ENCODE results near the gene VWA3A.

- TF ChIP-seq CTCF (conservative IDR thresholded peaks at IDR 0.05; ENCODE audit: low read depth in 2 of 2) = no peak
- TF ChIP-seq POLR2AphosphoS5 (IDR thresholded peaks at IDR 0.05; ENCODE audit: low read depth) = no peak
- TF ChIP-seq JUNB (IDR thresholded peaks at IDR 0.05; ENCODE audit: unreplicated experiment) = no peak
- TF ChIP-seq REST (IDR thresholded peaks at IDR 0.05; ENCODE audit: unreplicated experiment) = no peak
These were observed 17.0 kb downstream of the VWA3A start for GRCh38 chr16:22109258-22109898.
